22Rv1 (cell line): ENCODE data around the gene ZSCAN21.

Source experiments
- H3K27ac ChIP-seq: fragments of 450-650 bp; 2 replicates; pipeline ENCODE4 v1.5.1; 2017
- ZFX ChIP-seq: fragments of 450-650 bp; IDR thresholded peaks from 2 replicates; pipeline ENCODE4 v1.6.1; 2017; ENCODE audit warnings: antibody characterized with exemption, borderline replicate concordance
- TF ChIP-seq, protein P1 (sequence below): fragments of 450-650 bp; IDR thresholded peaks from 2 replicates; pipeline ENCODE4 v1.5.1; 2017; ENCODE audit warnings: mild to moderate bottlenecking

The ZSCAN21 gene

DNA sequence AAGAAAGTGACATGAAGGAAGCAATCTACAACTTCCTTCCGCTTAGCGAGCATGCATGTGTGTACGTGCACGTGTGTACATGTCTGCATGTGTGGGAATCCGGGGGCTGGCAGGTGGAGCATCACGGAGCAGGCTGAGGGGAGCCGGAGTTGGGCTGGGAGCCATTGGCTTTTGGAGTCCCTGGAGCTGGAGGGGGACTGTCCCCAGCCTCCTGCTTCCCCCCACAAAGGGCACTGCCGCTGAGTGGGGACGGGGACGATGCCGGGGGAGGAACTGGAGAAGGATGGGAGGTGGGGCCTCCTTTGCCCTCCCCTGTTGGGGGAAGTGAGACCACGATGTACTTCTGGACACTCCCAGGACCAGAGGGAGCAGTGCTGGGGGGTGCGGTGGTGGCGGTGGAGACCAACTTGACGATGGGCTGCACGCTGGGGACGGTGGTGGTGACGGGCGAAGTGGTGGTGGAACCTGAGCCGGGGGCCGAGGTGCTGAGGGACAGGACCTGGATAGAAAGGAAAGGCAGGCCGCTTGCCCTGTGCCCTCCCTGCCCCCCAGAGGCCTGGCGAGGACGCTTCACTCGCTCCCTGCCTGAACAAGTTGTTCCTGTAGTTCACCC lies 57.7 kb downstream of the ZSCAN21 start:
- H3K27ac ChIP-seq: no peak overlapping the region; the same call in 1 of the 2 replicates
- no peak for TF ChIP-seq ZFX
- TF ChIP-seq, protein P1, sequence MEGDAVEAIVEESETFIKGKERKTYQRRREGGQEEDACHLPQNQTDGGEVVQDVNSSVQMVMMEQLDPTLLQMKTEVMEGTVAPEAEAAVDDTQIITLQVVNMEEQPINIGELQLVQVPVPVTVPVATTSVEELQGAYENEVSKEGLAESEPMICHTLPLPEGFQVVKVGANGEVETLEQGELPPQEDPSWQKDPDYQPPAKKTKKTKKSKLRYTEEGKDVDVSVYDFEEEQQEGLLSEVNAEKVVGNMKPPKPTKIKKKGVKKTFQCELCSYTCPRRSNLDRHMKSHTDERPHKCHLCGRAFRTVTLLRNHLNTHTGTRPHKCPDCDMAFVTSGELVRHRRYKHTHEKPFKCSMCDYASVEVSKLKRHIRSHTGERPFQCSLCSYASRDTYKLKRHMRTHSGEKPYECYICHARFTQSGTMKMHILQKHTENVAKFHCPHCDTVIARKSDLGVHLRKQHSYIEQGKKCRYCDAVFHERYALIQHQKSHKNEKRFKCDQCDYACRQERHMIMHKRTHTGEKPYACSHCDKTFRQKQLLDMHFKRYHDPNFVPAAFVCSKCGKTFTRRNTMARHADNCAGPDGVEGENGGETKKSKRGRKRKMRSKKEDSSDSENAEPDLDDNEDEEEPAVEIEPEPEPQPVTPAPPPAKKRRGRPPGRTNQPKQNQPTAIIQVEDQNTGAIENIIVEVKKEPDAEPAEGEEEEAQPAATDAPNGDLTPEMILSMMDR: no peak

DNA sequence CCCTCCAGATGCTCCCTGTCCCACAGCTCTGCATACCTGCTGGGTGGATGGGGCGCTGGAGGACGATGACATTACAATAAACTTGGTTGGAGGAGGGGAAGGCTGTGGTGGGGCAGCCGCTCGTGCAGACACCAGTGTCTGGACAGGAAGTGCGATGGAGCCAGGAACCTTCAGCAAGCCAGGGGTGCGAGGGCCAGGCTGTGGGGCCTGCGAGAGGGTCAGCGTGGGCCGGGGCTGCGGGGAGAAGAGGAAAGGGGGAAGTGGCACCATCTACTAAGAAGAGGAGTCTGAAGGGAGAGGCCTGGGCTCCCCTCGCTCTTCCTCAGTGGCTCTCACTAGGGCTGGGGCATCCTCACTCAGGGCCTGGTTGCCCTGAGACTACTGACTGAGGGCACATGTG lies 58.3 kb downstream of the ZSCAN21 start:
- H3K27ac ChIP-seq: peak overlapping the region; percentile 3; the same call in 1 of the 2 replicates
- TF ChIP-seq ZFX: no peak
- TF ChIP-seq, protein P1: no peak

DNA sequence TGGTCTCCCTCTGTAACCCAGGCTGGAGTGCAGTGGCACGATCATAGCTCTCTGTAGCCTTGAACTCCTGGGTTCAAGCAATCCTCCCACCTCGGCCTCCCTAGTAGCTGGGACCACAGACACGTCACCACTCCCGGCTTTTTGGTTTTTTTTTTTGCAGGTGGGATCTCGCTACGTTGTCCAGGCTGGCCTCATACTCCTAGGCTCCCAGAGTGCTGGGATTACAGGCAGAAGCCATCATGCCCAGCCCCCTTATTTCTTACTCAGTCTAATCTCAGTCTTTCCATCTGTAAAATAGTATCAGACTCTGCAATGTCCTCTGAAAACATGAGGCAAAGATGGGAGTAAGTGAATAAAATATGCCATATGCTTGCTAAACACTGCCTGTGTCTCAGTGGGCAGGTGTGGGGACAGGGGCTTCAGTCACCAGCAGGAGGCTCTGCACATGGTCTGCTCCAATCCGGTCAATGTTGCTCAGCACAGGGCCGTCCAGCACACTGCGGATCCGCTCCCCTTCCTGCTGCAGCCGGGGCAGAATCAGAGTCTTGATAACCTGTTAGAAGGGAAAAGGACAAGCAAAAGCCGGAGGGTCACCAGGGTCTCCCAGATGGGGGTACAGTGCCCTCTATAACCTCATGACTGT lies 60.1 kb downstream of the ZSCAN21 start:
- TF ChIP-seq, protein P1: peak; percentile 12; the same call in 1 of the 2 replicates
- TF ChIP-seq ZFX: no peak
- no peak overlapping the region for H3K27ac ChIP-seq

DNA sequence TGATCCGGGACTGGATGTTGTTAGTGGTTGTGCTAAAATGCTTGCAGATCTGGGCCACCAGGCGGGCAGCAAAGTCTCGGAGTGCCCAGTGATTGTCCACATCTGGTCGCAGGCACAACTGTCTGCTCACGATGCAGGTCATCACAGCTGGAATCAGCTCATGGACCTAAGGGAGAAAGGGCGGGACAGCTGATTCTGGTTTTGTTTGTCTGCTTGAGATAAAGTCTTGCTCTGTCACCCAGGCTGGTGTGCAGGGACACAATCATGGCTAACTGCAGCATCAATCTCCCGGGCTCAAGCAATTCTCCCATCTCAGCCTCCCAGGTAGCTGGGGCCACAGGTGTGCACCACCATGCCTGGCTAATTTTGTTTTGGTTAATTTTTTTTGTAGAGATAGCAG lies 61.6 kb downstream of the ZSCAN21 start:
- TF ChIP-seq, protein P1: no peak
- no peak for TF ChIP-seq ZFX
- H3K27ac ChIP-seq: no peak overlapping the region

DNA sequence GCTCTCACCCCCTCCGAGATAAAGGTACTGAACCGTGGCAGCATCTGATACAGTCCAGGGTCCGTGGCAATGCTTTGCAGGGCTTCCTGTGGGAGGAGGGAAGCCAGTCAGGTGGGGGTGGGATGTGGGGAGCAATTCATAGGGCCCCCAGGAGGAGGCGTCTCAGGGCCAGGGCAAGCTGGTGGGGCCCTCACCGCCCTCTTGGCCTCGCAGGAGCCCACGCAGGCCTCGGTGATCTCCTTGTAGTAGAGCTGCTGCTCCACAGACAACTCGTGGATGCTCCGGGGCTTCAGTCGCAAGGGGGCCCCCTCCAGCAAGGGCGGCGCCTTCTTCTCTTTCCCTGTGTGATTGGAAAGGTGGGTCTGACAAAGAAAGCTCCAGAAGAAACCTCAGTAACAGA lies 62.3 kb downstream of the ZSCAN21 start:
- H3K27ac ChIP-seq: no peak overlapping the region
- TF ChIP-seq, protein P1: no peak
- no peak for TF ChIP-seq ZFX
